Keratinocyte (primary cell): Measurements from ENCODE around the gene MGAT3. TPM values are rescaled to one million over a fixed set of nuclear protein-coding genes. Genes with fewer than 3 reads are reported as not detected.

ENCODE experiments used
- DNase-seq: peaks from one replicate; pipeline ENCODE4 v3.0.0-alpha.2; 2011; ENCODE audit warnings: low read depth, missing footprints, low spot score
- FAIRE-seq: peaks from 2 replicates; lab custom pipeline; 2011; peaks lifted over from hg19 to GRCh38; lab: Jason Lieb, UNC
- H2AFZ ChIP-seq: 2 replicates; pipeline ENCODE4 v1.6.0; 2012; ENCODE audit warnings: low read length, control low read depth, inconsistent platforms; ENCODE audit not compliant: control insufficient read depth
- H3K27ac ChIP-seq: 2 replicates; pipeline ENCODE4 v1.5.1; 2011; ENCODE audit warnings: low read length; ENCODE audit not compliant: control insufficient read depth, insufficient read depth
- H3K27me3 ChIP-seq: 3 replicates; pipeline ENCODE4 v1.6.0; 2011; ENCODE audit warnings: low read length; ENCODE audit not compliant: control insufficient read depth, insufficient read depth; ENCODE audit errors: extremely low read depth
- H3K36me3 ChIP-seq, 2 experiments: 2 replicates in 1 of 2; 3 replicates in 1 of 2; pipeline ENCODE4 v1.5.1; 2011; ENCODE audit warnings: low read length in 2 of 2, mild to moderate bottlenecking in 1 of 2; ENCODE audit not compliant: control insufficient read depth in 2 of 2, insufficient read depth in 2 of 2; ENCODE audit errors: extremely low read depth in 1 of 2
- H3K4me1 ChIP-seq: 3 replicates; pipeline ENCODE4 v1.5.1; 2011; ENCODE audit warnings: low read length; ENCODE audit not compliant: control insufficient read depth, insufficient read depth; ENCODE audit errors: extremely low read depth
- H3K4me2 ChIP-seq: 3 replicates; pipeline ENCODE4 v1.6.0; 2011; ENCODE audit warnings: low read depth, low read length; ENCODE audit not compliant: control insufficient read depth, insufficient read depth; ENCODE audit errors: extremely low read depth
- H3K4me3 ChIP-seq, 3 experiments: fragments of 200-600 bp in 1 of 3; sonication (generic) in 1 of 3; 2 replicates in 2 of 3; 3 replicates in 1 of 3; pipeline ENCODE4 v1.5.1; 2011 to 2016; ENCODE audit warnings: low read length in 3 of 3, mild to moderate bottlenecking in 3 of 3, control low read depth in 2 of 3, inconsistent platforms in 1 of 3, low read depth in 1 of 3, mixed read lengths in 1 of 3, mixed run types in 1 of 3, moderate library complexity in 1 of 3; ENCODE audit not compliant: control insufficient read depth in 2 of 3, insufficient read depth in 2 of 3; ENCODE audit errors: extremely low read depth in 1 of 3
- H3K79me2 ChIP-seq: 2 replicates; pipeline ENCODE4 v1.6.0; 2012; ENCODE audit warnings: low read length; ENCODE audit not compliant: control insufficient read depth, insufficient read depth
- H3K9ac ChIP-seq: 3 replicates; pipeline ENCODE4 v1.6.0; 2011; ENCODE audit warnings: low read length; ENCODE audit not compliant: control insufficient read depth, insufficient read depth; ENCODE audit errors: extremely low read depth
- H3K9me1 ChIP-seq: 3 replicates; pipeline ENCODE4 v1.6.0; 2011; ENCODE audit warnings: low read length; ENCODE audit not compliant: control insufficient read depth, insufficient read depth; ENCODE audit errors: extremely low read depth
- H3K9me3 ChIP-seq: 2 replicates; pipeline ENCODE4 v1.5.1; 2012; ENCODE audit warnings: low read depth, low read length; ENCODE audit not compliant: control insufficient read depth
- H4K20me1 ChIP-seq: 3 replicates; pipeline ENCODE4 v1.6.0; 2011; ENCODE audit warnings: low read length; ENCODE audit not compliant: control insufficient read depth, insufficient read depth; ENCODE audit errors: extremely low read depth
- EZH2 ChIP-seq: IDR thresholded peaks from one replicate; pipeline ENCODE4 v1.6.1; 2012; ENCODE audit warnings: inconsistent platforms, mild to moderate bottlenecking, low read length, moderate library complexity
- dilution Hi-C: fragments of 300-500 bp; cut with MboI; formaldehyde crosslinking; loops from one replicate; pipeline ENCODE4 v1.7.0; 2020; ENCODE audit warnings: low sequenced_read_pairs; ENCODE audit not compliant: extremely low pct_ligation_motif_present
- polyA plus RNA-seq, 5 experiments: library from polyadenylated mRNA; depleted of rRNA in 3 of 5; stranded (reverse) in 3 of 5; stranded (forward) in 1 of 5; unstranded in 1 of 5; fragments of >200 nt; gene quantifications; 1 replicate in 1 of 5; 2 replicates in 3 of 5; 3 replicates in 1 of 5; pipeline versions ENCODE4 v1.2.1 to v1.2.3, GENCODE V29; 2011 to 2012; ENCODE audit warnings: missing spikeins in 2 of 5, low read depth in 1 of 5, low replicate concordance in 1 of 5
- TF ChIP-seq, protein P1 (sequence below), 3 experiments: IDR thresholded peaks in 1 of 3; conservative IDR thresholded peaks in 1 of 3; optimal IDR thresholded peaks in 1 of 3; 2 replicates in 2 of 3; 3 replicates in 1 of 3; pipeline versions ENCODE3 to v1.5.1; 2011; ENCODE audit warnings: low read length in 3 of 3, mild to moderate bottlenecking in 3 of 3, moderate library complexity in 2 of 3, control low read depth in 1 of 3, inconsistent platforms in 1 of 3; ENCODE audit not compliant: insufficient read depth in 2 of 3; ENCODE audit errors: extremely low read depth in 1 of 3

MGAT3 gene
- polyA plus RNA-seq, 1 donor (not counting 4 experiments of a cell fraction or from before 2014, with no cell fraction given) = not detected

DNA sequence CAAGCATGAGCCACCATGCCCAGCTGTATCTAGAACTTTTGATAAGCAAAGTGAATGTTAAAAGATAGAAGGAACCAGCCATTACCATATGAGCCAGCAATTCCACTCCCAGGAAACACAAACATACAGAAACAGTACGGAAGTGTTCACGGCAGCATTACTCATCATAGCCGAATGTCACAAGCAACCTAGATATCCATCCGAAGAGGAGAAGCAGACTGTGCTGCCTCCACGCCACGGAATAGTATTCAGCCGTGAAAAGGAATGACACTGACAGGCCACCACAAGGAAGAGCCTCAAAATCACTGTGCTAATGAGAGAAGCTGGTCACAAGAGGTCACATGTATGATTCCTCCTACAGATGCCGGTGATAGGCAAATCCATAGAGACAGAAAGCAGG lies 17.6 kb upstream of the MGAT3 start:
- FAIRE-seq (peak; percentile 91), DNase-seq (no peak)
- Histone ChIP-seq H3K9ac (no peak overlapping the region), H3K36me3 (no peaks in the 10 kb centered on the region), H3K9me1 (no peaks in the 10 kb centered on the region), H2AFZ (no peak overlapping the region), H3K9me3 (no peaks in the 10 kb centered on the region), H3K27me3 (no peaks in the 10 kb centered on the region), H3K4me1 (peaks cover 7% of the 10 kb centered on the region), H3K27ac (no peak overlapping the region), H3K4me2 (no peak overlapping the region), H3K79me2 (no peaks in the 10 kb centered on the region), H4K20me1 (no peaks in the 10 kb centered on the region), H3K4me3 (no peak overlapping the region)
- no peak for TF ChIP-seq EZH2
- TF ChIP-seq, protein P1, sequence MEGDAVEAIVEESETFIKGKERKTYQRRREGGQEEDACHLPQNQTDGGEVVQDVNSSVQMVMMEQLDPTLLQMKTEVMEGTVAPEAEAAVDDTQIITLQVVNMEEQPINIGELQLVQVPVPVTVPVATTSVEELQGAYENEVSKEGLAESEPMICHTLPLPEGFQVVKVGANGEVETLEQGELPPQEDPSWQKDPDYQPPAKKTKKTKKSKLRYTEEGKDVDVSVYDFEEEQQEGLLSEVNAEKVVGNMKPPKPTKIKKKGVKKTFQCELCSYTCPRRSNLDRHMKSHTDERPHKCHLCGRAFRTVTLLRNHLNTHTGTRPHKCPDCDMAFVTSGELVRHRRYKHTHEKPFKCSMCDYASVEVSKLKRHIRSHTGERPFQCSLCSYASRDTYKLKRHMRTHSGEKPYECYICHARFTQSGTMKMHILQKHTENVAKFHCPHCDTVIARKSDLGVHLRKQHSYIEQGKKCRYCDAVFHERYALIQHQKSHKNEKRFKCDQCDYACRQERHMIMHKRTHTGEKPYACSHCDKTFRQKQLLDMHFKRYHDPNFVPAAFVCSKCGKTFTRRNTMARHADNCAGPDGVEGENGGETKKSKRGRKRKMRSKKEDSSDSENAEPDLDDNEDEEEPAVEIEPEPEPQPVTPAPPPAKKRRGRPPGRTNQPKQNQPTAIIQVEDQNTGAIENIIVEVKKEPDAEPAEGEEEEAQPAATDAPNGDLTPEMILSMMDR (optimal IDR thresholded peaks at IDR 0.05 in 1 of 3, IDR thresholded peaks at IDR 0.05 in 1 of 3, conservative IDR thresholded peaks at IDR 0.05 in 1 of 3; ENCODE audit: extremely low read depth in 1 of 3, insufficient read depth in 2 of 3, low read length in 3 of 3) = no peak
- dilution Hi-C loops = no loop called here

DNA sequence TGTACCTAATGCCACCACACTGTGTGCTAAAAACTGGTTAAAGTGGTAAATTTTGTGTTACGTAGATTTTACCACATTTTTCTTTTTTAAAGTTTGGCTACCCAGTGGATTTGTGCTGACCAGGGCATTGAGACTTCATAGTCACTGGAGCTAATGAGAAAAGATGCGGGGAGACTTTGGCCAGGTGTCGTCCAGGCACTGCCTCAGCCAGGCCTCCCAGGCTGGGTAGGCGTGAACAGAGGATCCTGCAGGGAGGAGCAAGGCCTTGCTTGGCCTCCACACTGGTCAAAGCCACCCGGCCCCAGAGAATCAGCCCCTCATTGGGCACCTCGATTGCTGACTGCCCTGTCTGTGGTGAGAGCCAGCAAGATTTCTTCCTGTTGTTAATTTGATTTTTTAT lies 13.4 kb upstream of the MGAT3 start:
- Histone ChIP-seq H3K4me3 (no peak overlapping the region), H3K4me1 (peaks cover 10% of the 10 kb centered on the region), H3K27me3 (no peaks in the 10 kb centered on the region), H2AFZ (no peak overlapping the region), H3K9ac (no peak overlapping the region), H3K27ac (no peak overlapping the region), H3K9me3 (no peaks in the 10 kb centered on the region), H3K9me1 (no peaks in the 10 kb centered on the region), H3K36me3 (no peaks in the 10 kb centered on the region), H3K4me2 (no peak overlapping the region), H3K79me2 (no peaks in the 10 kb centered on the region), H4K20me1 (no peaks in the 10 kb centered on the region)
- dilution Hi-C loops = no loop called here
- FAIRE-seq (no peak), DNase-seq (no peak)
- no peak for TF ChIP-seq EZH2
- TF ChIP-seq, protein P1 (optimal IDR thresholded peaks at IDR 0.05 in 1 of 3, IDR thresholded peaks at IDR 0.05 in 1 of 3, conservative IDR thresholded peaks at IDR 0.05 in 1 of 3; ENCODE audit: extremely low read depth in 1 of 3, insufficient read depth in 2 of 3, low read length in 3 of 3) = no peak
